Measurements from ENCODE around the gene PPP4R4. TPM values are rescaled to one million over a fixed set of nuclear protein-coding genes. Genes with fewer than 3 reads are reported as not detected.
"Not testable (repeated sequence)": the region's sequence is repeated elsewhere in the genome, so short reads cannot be mapped to it uniquely, and the experiment has no call there.

PPP4R4 gene
- total and polyA plus RNA-seq, 2 experiments from 2014 or later = 3.0 to 11.1 TPM

DNA sequence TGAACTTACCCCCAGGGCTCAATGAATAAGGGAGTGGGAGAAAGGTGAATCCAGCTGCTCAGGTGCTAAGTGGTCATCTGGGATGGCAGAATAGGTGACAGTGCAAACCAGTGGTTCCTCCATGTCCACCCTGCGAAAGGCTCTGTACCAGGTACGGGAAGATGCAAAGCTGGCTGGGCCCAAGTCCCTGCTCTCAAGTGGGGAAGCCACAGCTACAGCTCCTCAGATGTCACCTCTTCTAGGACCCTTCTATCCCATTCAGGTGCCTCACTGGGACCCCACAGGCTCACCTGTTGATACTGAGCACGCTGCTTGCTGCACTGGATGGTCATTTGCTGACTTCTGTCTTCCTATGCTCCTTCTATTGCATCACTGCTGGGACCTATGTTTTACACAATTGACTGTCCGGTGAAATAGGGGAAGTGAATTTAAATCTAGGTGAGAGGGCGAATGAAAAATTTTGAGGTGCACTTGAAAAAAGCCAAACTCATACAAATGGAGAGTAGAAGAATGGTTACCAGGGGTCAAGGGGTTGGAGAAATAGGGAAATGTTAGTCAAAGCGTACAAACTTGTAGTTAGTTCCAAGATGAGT is 20.3 kb upstream of the PPP4R4 start:
- TF ChIP-seq JUNB (IDR thresholded peaks at IDR 0.05; ENCODE audit: unreplicated experiment) (no peak), STAT1 (IDR thresholded peaks at IDR 0.05; ENCODE audit: unreplicated experiment) (no peak), ZNF331 (CRISPR knock-in tag; IDR thresholded peaks at IDR 0.05; ENCODE audit: low read depth) (no peak), EZH2phosphoT487 (IDR thresholded peaks at IDR 0.05; ENCODE audit: unreplicated experiment) (no peak), EZH2 (IDR thresholded peaks at IDR 0.05; ENCODE audit: low read depth, unreplicated experiment) (no peak), POLR2AphosphoS5 (IDR thresholded peaks at IDR 0.05; ENCODE audit: low read depth) (no peak), ZNF114 (CRISPR knock-in tag; IDR thresholded peaks at IDR 0.05) (no peak)
- TF ChIP-seq, protein P1, sequence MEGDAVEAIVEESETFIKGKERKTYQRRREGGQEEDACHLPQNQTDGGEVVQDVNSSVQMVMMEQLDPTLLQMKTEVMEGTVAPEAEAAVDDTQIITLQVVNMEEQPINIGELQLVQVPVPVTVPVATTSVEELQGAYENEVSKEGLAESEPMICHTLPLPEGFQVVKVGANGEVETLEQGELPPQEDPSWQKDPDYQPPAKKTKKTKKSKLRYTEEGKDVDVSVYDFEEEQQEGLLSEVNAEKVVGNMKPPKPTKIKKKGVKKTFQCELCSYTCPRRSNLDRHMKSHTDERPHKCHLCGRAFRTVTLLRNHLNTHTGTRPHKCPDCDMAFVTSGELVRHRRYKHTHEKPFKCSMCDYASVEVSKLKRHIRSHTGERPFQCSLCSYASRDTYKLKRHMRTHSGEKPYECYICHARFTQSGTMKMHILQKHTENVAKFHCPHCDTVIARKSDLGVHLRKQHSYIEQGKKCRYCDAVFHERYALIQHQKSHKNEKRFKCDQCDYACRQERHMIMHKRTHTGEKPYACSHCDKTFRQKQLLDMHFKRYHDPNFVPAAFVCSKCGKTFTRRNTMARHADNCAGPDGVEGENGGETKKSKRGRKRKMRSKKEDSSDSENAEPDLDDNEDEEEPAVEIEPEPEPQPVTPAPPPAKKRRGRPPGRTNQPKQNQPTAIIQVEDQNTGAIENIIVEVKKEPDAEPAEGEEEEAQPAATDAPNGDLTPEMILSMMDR (conservative IDR thresholded peaks at IDR 0.05; ENCODE audit: low read depth in 2 of 2) = no peak
- TF ChIP-seq, protein P2, sequence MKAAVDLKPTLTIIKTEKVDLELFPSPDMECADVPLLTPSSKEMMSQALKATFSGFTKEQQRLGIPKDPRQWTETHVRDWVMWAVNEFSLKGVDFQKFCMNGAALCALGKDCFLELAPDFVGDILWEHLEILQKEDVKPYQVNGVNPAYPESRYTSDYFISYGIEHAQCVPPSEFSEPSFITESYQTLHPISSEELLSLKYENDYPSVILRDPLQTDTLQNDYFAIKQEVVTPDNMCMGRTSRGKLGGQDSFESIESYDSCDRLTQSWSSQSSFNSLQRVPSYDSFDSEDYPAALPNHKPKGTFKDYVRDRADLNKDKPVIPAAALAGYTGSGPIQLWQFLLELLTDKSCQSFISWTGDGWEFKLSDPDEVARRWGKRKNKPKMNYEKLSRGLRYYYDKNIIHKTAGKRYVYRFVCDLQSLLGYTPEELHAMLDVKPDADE (IDR thresholded peaks at IDR 0.05) = no peak
- TF ChIP-seq, protein P3, sequence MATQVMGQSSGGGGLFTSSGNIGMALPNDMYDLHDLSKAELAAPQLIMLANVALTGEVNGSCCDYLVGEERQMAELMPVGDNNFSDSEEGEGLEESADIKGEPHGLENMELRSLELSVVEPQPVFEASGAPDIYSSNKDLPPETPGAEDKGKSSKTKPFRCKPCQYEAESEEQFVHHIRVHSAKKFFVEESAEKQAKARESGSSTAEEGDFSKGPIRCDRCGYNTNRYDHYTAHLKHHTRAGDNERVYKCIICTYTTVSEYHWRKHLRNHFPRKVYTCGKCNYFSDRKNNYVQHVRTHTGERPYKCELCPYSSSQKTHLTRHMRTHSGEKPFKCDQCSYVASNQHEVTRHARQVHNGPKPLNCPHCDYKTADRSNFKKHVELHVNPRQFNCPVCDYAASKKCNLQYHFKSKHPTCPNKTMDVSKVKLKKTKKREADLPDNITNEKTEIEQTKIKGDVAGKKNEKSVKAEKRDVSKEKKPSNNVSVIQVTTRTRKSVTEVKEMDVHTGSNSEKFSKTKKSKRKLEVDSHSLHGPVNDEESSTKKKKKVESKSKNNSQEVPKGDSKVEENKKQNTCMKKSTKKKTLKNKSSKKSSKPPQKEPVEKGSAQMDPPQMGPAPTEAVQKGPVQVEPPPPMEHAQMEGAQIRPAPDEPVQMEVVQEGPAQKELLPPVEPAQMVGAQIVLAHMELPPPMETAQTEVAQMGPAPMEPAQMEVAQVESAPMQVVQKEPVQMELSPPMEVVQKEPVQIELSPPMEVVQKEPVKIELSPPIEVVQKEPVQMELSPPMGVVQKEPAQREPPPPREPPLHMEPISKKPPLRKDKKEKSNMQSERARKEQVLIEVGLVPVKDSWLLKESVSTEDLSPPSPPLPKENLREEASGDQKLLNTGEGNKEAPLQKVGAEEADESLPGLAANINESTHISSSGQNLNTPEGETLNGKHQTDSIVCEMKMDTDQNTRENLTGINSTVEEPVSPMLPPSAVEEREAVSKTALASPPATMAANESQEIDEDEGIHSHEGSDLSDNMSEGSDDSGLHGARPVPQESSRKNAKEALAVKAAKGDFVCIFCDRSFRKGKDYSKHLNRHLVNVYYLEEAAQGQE (IDR thresholded peaks at IDR 0.05; ENCODE audit: unreplicated experiment) = no peak
- H3K27ac Mint-ChIP-seq = no peak overlapping the region
- ATAC-seq = no peak
- Histone ChIP-seq H3K27ac (ENCODE audit: low read depth) (no peak overlapping the region), H3K79me2 (replicated peaks; ENCODE audit: insufficient read depth) (no peaks in the 10 kb centered on the region), H3K9me2 (ENCODE audit: insufficient read depth) (peaks cover 3% of the 10 kb centered on the region; the same call in 1 of the 2 replicates), H3K4me3 (no peak overlapping the region), H4K20me1 (replicated peaks; ENCODE audit: insufficient read depth) (no peaks in the 10 kb centered on the region), H3K27me3 (ENCODE audit: insufficient read depth) (no peaks in the 10 kb centered on the region), H3F3A (replicated peaks; ENCODE audit: low read depth) (no peaks in the 10 kb centered on the region), H3K36me3 (ENCODE audit: insufficient read depth) (peaks cover 4% of the 10 kb centered on the region; the same call in 1 of the 2 replicates), H3K4me1 (ENCODE audit: insufficient read depth) (no peaks in the 10 kb centered on the region), H3K4me2 (no peak overlapping the region), H2AFZ (no peak overlapping the region)
- H3K9me3 Mint-ChIP-seq = peaks cover 21% of the 10 kb centered on the region
- no peaks in the 10 kb centered on the region for H3K27me3 Mint-ChIP-seq (ENCODE audit: insufficient read depth, low read depth, poor library complexity)
- H3K4me1 Mint-ChIP-seq = no peaks in the 10 kb centered on the region; the same call in 2 of the 3 replicates
- no peak overlapping the region for H3K4me3 Mint-ChIP-seq
- peaks cover 5% of the 10 kb centered on the region; the same call in 2 of the 3 replicates for H3K36me3 Mint-ChIP-seq (ENCODE audit: low read depth)
- no peak for DNase-seq (ENCODE audit: low spot score)

DNA sequence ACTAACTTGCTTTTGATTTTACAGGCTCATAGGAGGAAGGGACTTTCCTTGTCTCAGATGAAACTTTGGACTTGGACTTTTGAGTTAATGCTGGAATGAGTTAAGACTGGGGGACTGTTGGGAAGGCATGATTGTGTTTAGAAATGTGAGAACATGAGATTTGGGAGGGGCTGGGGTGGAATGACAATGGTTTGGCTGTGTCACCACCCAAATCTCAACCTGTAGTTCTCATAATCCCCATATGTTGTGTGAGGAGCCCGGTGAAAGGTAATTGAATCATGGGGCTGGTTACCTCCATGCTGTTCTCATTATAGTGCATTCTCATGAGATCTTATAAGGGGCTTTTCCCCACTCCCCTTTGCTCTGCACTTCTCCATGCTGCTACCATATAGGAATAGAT is 18.0 kb upstream of the PPP4R4 start:
- DNase-seq (ENCODE audit: low spot score); ATAC-seq: not testable (repeated sequence)
- H3K9me3 Mint-ChIP-seq = peaks cover 21% of the 10 kb centered on the region

More for the DNA sequence above, 18.0 kb upstream of the PPP4R4 start:
- H3K27ac Mint-ChIP-seq; H3K36me3 Mint-ChIP-seq (ENCODE audit: low read depth); H3K9me2 ChIP-seq (ENCODE audit: insufficient read depth); H3K4me2 ChIP-seq; H3K79me2 ChIP-seq (replicated peaks; ENCODE audit: insufficient read depth); H3K4me1 ChIP-seq (ENCODE audit: insufficient read depth); H3K36me3 ChIP-seq (ENCODE audit: insufficient read depth); H3F3A ChIP-seq (replicated peaks; ENCODE audit: low read depth); H3K4me3 Mint-ChIP-seq; H3K27ac ChIP-seq (ENCODE audit: low read depth); H4K20me1 ChIP-seq (replicated peaks; ENCODE audit: insufficient read depth); H3K27me3 ChIP-seq (ENCODE audit: insufficient read depth); H2AFZ ChIP-seq; H3K4me1 Mint-ChIP-seq; H3K27me3 Mint-ChIP-seq (ENCODE audit: insufficient read depth, low read depth, poor library complexity); H3K4me3 ChIP-seq: not testable (repeated sequence)

Data from GM23338 (cell line).